SU-DHL-6 (cell line): ENCODE measurements around the gene SFXN4.

Experiments
- H2AFZ ChIP-seq: fragments of 200-600 bp; sonication (generic); 2 replicates; pipeline ENCODE4 v1.6.1; 2014; ENCODE audit warnings: low read depth, mild to moderate bottlenecking, moderate library complexity, mixed read lengths, antibody characterized with exemption, low read length; ENCODE audit not compliant: severe bottlenecking
- H3F3A ChIP-seq: fragments of 200-600 bp; shearing (Covaris generic); 2 replicates; pipeline ENCODE4 v1.6.0; 2016; ENCODE audit warnings: antibody characterized with exemption, mild to moderate bottlenecking; ENCODE audit not compliant: insufficient read depth
- H3K27ac ChIP-seq: fragments of 200-600 bp; sonication (generic); 2 replicates; pipeline ENCODE4 v1.5.1; 2016; ENCODE audit warnings: low read depth, mild to moderate bottlenecking, low read length, moderate library complexity, mixed read lengths
- H3K27me3 ChIP-seq: fragments of 200-600 bp; sonication (generic), shearing (Covaris generic); 2 replicates; pipeline ENCODE4 v1.6.0; 2014; ENCODE audit warnings: mild to moderate bottlenecking, low read length
- H3K36me3 ChIP-seq: fragments of 200-600 bp; sonication (generic); 2 replicates; pipeline ENCODE4 v1.6.1; 2014; ENCODE audit warnings: mild to moderate bottlenecking, low read length, mixed read lengths
- H3K4me2 ChIP-seq: fragments of 300-600, 200-600 bp; shearing (Covaris generic), sonication (generic); 2 replicates; pipeline ENCODE4 v1.6.0; 2014; ENCODE audit warnings: low read length, low read depth, mild to moderate bottlenecking; ENCODE audit not compliant: poor library complexity, severe bottlenecking
- H3K4me3 ChIP-seq: fragments of 200-600 bp; sonication (generic); 2 replicates; pipeline ENCODE4 v1.5.1; 2014; ENCODE audit warnings: antibody characterized with exemption, low read length, mild to moderate bottlenecking, mixed read lengths; ENCODE audit not compliant: insufficient read depth, poor library complexity, severe bottlenecking
- H3K79me2 ChIP-seq: fragments of 200-600 bp; sonication (generic); 2 replicates; pipeline ENCODE4 v1.6.1; 2014; ENCODE audit warnings: mild to moderate bottlenecking, low read length, moderate library complexity; ENCODE audit not compliant: insufficient read depth
- H3K9ac ChIP-seq: fragments of 200-600 bp; sonication (generic); 2 replicates; pipeline ENCODE4 v1.7.0; 2014; ENCODE audit warnings: mild to moderate bottlenecking, low read length
- H3K9me2 ChIP-seq: fragments of 200-600 bp; sonication (generic); replicated peaks from 2 replicates; pipeline ENCODE4 v1.6.1; 2014; ENCODE audit warnings: low read length; ENCODE audit not compliant: insufficient read depth
- H3K9me3 ChIP-seq: fragments of 200-600 bp; sonication (generic); 2 replicates; pipeline ENCODE4 v1.6.1; 2014; ENCODE audit warnings: low read length, mixed read lengths; ENCODE audit not compliant: insufficient read depth
- H4K20me1 ChIP-seq: fragments of 200-600 bp; sonication (generic); 2 replicates; pipeline ENCODE4 v1.6.1; 2014; ENCODE audit warnings: low read depth, mild to moderate bottlenecking, antibody characterized with exemption, low read length, moderate library complexity, mixed read lengths
- EZH2phosphoT487 ChIP-seq: fragments of 200-600 bp; sonication (generic), shearing (Covaris generic); conservative IDR thresholded peaks from 2 replicates; pipeline ENCODE4 v1.6.1; 2018; ENCODE audit warnings: mild to moderate bottlenecking, antibody characterized with exemption, low read length, moderate library complexity, mixed read lengths
- TF ChIP-seq, protein P1 (sequence below): fragments of 200-600 bp; sonication (generic); IDR thresholded peaks from one replicate; pipeline ENCODE4 v1.5.1; 2017; ENCODE audit warnings: antibody characterized with exemption, mild to moderate bottlenecking, low read length, moderate library complexity; ENCODE audit not compliant: insufficient read depth, poor library complexity, severe bottlenecking

SFXN4 gene

DNA sequence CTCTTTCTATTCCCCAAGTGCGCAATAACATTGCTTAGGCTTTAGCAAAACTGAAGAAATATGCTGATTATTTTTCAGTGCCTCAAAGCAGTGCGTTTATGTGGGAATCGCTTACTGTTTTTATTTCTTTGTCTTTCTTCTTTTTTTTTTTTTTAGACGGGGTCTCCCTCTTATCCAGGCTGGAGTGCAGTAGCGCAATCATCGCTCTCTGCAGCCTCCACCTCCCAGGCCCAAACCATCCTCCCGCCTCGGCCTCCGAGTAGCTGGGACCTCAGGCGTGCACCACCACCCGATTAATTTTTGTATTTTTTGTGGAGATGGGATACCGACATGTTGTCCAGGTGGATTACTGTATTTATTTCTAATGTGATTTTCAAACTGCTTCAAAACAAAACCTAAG lies 60.4 kb downstream of the SFXN4 start:
- H3K9me3 ChIP-seq, result no peaks in the 10 kb centered on the region
- no peak overlapping the region for H2AFZ ChIP-seq
- H3K4me2 ChIP-seq, result peak overlapping the region; percentile 97
- peak overlapping the region; percentile 71 for H3K9ac ChIP-seq
- peak overlapping the region; percentile 83 for H3K4me3 ChIP-seq
- peak overlapping the region; percentile 72 for H3K27ac ChIP-seq
- no peak for TF ChIP-seq EZH2phosphoT487
- TF ChIP-seq, protein P1, sequence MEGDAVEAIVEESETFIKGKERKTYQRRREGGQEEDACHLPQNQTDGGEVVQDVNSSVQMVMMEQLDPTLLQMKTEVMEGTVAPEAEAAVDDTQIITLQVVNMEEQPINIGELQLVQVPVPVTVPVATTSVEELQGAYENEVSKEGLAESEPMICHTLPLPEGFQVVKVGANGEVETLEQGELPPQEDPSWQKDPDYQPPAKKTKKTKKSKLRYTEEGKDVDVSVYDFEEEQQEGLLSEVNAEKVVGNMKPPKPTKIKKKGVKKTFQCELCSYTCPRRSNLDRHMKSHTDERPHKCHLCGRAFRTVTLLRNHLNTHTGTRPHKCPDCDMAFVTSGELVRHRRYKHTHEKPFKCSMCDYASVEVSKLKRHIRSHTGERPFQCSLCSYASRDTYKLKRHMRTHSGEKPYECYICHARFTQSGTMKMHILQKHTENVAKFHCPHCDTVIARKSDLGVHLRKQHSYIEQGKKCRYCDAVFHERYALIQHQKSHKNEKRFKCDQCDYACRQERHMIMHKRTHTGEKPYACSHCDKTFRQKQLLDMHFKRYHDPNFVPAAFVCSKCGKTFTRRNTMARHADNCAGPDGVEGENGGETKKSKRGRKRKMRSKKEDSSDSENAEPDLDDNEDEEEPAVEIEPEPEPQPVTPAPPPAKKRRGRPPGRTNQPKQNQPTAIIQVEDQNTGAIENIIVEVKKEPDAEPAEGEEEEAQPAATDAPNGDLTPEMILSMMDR, result no peak
- H3F3A ChIP-seq, result peaks cover 36% of the 10 kb centered on the region
- H4K20me1 ChIP-seq, result no peaks in the 10 kb centered on the region
- H3K27me3 ChIP-seq, result no peaks in the 10 kb centered on the region
- peaks cover 13% of the 10 kb centered on the region for H3K79me2 ChIP-seq
- H3K36me3 ChIP-seq, result no peaks in the 10 kb centered on the region
- H3K9me2 ChIP-seq, result no peaks in the 10 kb centered on the region

DNA sequence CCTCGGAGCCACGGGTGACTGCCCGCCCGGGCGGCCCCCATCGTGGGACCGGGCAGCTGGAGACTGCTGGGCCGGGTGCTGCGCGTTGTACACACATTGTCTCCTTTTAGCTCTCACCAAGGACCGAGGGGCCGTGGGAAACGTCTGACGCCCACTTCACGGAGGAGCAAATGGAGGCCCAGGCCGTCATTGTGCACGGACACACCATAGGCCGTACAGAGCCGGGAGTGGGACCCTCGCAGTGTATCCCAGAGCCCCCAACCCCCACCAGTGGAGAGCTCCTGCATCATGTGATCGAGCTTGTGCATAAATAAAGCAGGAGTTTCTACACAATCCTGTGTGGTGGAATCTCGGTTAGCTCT lies 60.9 kb downstream of the SFXN4 start:
- Histone ChIP-seq H3K4me2 (peak overlapping the region; percentile 97), H3K9ac (peak overlapping the region; percentile 71), H2AFZ (peak overlapping the region; percentile 38), H3K27ac (peak overlapping the region; percentile 72), H3K36me3 (no peaks in the 10 kb centered on the region), H3K79me2 (peaks cover 13% of the 10 kb centered on the region), H3K9me2 (no peaks in the 10 kb centered on the region), H3F3A (peaks cover 36% of the 10 kb centered on the region), H3K27me3 (no peaks in the 10 kb centered on the region), H4K20me1 (no peaks in the 10 kb centered on the region), H3K4me3 (peak overlapping the region; percentile 83), H3K9me3 (no peaks in the 10 kb centered on the region)
- TF ChIP-seq, protein P1, result no peak
- no peak for TF ChIP-seq EZH2phosphoT487

DNA sequence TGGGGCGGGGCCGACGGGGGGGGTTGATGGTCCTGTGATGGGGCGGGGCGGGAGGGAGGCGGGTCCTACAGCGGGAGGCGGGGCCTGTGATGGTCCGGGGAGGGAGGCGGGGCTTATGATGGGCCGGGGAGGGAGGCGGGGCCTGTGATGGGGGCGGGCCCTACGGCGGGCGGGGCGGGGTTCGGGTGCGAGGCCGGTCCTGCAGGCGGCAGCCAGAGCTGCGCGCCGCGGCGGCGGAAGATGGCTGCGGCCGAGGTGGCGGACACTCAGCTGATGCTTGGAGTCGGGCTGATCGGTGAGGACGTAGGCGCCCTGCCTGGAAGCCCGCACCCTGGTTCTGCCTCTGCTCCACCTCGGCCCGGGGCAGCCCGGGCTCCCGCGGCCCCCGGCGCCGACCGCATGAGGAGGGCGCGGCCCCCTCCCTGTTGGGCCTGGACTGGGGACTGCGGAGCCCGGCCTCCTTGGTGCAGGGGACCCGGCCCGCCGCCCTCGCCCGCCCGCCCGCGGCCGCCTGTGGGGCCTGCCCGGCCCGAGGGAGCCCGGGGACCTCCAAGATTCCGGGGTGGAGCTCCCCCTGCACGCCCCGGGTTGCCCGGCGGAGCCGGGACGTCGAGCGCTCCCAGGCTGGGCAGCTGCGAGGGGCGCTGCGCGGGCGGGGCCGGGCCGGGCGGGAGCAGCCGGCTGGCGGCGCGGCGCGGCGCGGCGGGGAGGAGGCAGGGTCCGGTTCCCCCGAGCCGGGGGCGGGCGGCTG lies 61.4 kb downstream of the SFXN4 start, which contains the start of gene DENND10:
TSS of gene DENND10 (plus strand) at position 211 of the 751 bp plus-strand sequence. CDS start at position 241, 30 bp downstream.
- Histone ChIP-seq H3K4me2 (peak within 1 kb of the TSS; percentile 97), H3K36me3 (no peaks in the 10 kb centered on the region), H3K27me3 (no peaks in the 10 kb centered on the region), H3K4me3 (peak within 1 kb of the TSS; percentile 83), H2AFZ (peak within 1 kb of the TSS; percentile 46), H4K20me1 (no peaks in the 10 kb centered on the region), H3K9me2 (no peaks in the 10 kb centered on the region), H3K27ac (peak within 1 kb of the TSS; percentile 88), H3K9ac (peak within 1 kb of the TSS; percentile 71), H3F3A (peaks cover 36% of the 10 kb centered on the region), H3K79me2 (peaks cover 13% of the 10 kb centered on the region), H3K9me3 (no peaks in the 10 kb centered on the region)
- no peak for TF ChIP-seq EZH2phosphoT487
- TF ChIP-seq, protein P1, result no peak
